GM18508 (cell line): ENCODE data around the gene CHDH.

Source experiments
- ATAC-seq: cut with Tn5 transposase; IDR thresholded peaks from one replicate; pipeline ENCODE4 v1.9.1; 2021; ENCODE audit warnings: moderate number of reproducible peaks; ENCODE audit not compliant: insufficient read depth, unreplicated experiment

The CHDH gene

GRCh38 chr3:53795789-53796560 lies 50.2 kb downstream of the CHDH start:
- no peak for ATAC-seq

- ATAC-seq: no peak
These were observed 51.0 kb downstream of the CHDH start for GRCh38 chr3:53795176-53795575.

- ATAC-seq: no peak
These were observed 51.6 kb downstream of the CHDH start for GRCh38 chr3:53794597-53794996.

- ATAC-seq: no peak
These were observed 53.4 kb downstream of the CHDH start for GRCh38 chr3:53792866-53793265.

GRCh38 chr3:53791317-53791716 lies 54.9 kb downstream of the CHDH start:
- no peak for ATAC-seq

- no peak for ATAC-seq
These were observed 55.7 kb downstream of the CHDH start for GRCh38 chr3:53790470-53790869.

- ATAC-seq: no peak
These were observed 56.8 kb downstream of the CHDH start for GRCh38 chr3:53789459-53789858.

- ATAC-seq: no peak
These were observed 58.2 kb downstream of the CHDH start for GRCh38 chr3:53788038-53788437.

- ATAC-seq: no peak
These were observed 59.2 kb downstream of the CHDH start for GRCh38 chr3:53787016-53787415.

GRCh38 chr3:53780806-53781205 lies 65.4 kb downstream of the CHDH start:
- ATAC-seq: no peak

GRCh38 chr3:53780171-53780570 lies 66.0 kb downstream of the CHDH start:
- ATAC-seq: no peak

GRCh38 chr3:53778153-53778552 lies 68.1 kb downstream of the CHDH start:
- ATAC-seq: no peak

- ATAC-seq: no peak
These were observed 68.8 kb downstream of the CHDH start for GRCh38 chr3:53777468-53777867.

- no peak for ATAC-seq
These were observed 69.6 kb downstream of the CHDH start for GRCh38 chr3:53776494-53777101.

- ATAC-seq: no peak
These were observed 70.4 kb downstream of the CHDH start for GRCh38 chr3:53775834-53776251.

- ATAC-seq: no peak
These were observed 71.2 kb downstream of the CHDH start for GRCh38 chr3:53775018-53775417.

- ATAC-seq: peak; percentile 10
These were observed 71.8 kb downstream of the CHDH start for GRCh38 chr3:53774414-53774813.

- ATAC-seq: peak; percentile 72
These were observed 72.4 kb downstream of the CHDH start for GRCh38 chr3:53773611-53774368.

- ATAC-seq: no peak
These were observed 73.2 kb downstream of the CHDH start for GRCh38 chr3:53773021-53773436.

GRCh38 chr3:53772562-53772961 lies 73.7 kb downstream of the CHDH start:
- ATAC-seq: no peak
